ENCODE measurements around the gene MCF2L.

MCF2L gene

GRCh38 chr13:112984501-112984900, 15.5 kb downstream of the MCF2L start:
- Histone ChIP-seq H3K27ac (ENCODE audit: low read depth, low read length) (no peak overlapping the region), H3K36me3 (ENCODE audit: insufficient read depth, low read length) (no peaks in the 10 kb centered on the region), H3K9ac (ENCODE audit: low read depth, low read length) (no peak overlapping the region), H3K4me1 (ENCODE audit: insufficient read depth, low read length) (no peaks in the 10 kb centered on the region), H3K9me3 (ENCODE audit: insufficient read depth, low read depth, low read length) (no peaks in the 10 kb centered on the region), H3K27me3 (ENCODE audit: insufficient read depth, low read length) (no peaks in the 10 kb centered on the region), H3K4me3 (ENCODE audit: low read length) (no peak overlapping the region)
- WGBS = 91% methylated on average over 10 of the region's 11 CpGs

GRCh38 chr13:112984954-112985802, 16.2 kb downstream of the MCF2L start:
- Histone ChIP-seq H3K4me3 (ENCODE audit: low read length) (no peak overlapping the region), H3K36me3 (ENCODE audit: insufficient read depth, low read length) (no peaks in the 10 kb centered on the region), H3K9me3 (ENCODE audit: insufficient read depth, low read depth, low read length) (0 out of 2 replicates have a peak, but pooled peaks cover 4% of the 10 kb centered on the region), H3K9ac (ENCODE audit: low read depth, low read length) (no peak overlapping the region), H3K4me1 (ENCODE audit: insufficient read depth, low read length) (no peaks in the 10 kb centered on the region), H3K27ac (ENCODE audit: low read depth, low read length) (no peak overlapping the region), H3K27me3 (ENCODE audit: insufficient read depth, low read length) (no peaks in the 10 kb centered on the region)
- WGBS = 87% methylated on average over 30 of the region's 30 CpGs

- H3K27me3 ChIP-seq (ENCODE audit: insufficient read depth, low read length) = no peaks in the 10 kb centered on the region
- no peaks in the 10 kb centered on the region for H3K4me1 ChIP-seq (ENCODE audit: insufficient read depth, low read length)
- H3K9ac ChIP-seq (ENCODE audit: low read depth, low read length) = no peak overlapping the region
- no peak overlapping the region for H3K27ac ChIP-seq (ENCODE audit: low read depth, low read length)
- H3K9me3 ChIP-seq (ENCODE audit: insufficient read depth, low read depth, low read length) = 0 out of 2 replicates have a peak, but pooled peaks cover 4% of the 10 kb centered on the region
- H3K4me3 ChIP-seq (ENCODE audit: low read length) = no peak overlapping the region
- H3K36me3 ChIP-seq (ENCODE audit: insufficient read depth, low read length) = no peaks in the 10 kb centered on the region
- WGBS = 91% methylated on average over 30 of the region's 30 CpGs
Observed at GRCh38 chr13:112985803-112986408, 16.9 kb downstream of the MCF2L start.

GRCh38 chr13:112986470-112986869, 17.5 kb downstream of the MCF2L start:
- no peaks in the 10 kb centered on the region for H3K27me3 ChIP-seq (ENCODE audit: insufficient read depth, low read length)
- no peak overlapping the region for H3K27ac ChIP-seq (ENCODE audit: low read depth, low read length)
- H3K4me1 ChIP-seq (ENCODE audit: insufficient read depth, low read length) = no peaks in the 10 kb centered on the region
- 89% methylated on average over 20 of the region's 20 CpGs for WGBS
- no peak overlapping the region for H3K9ac ChIP-seq (ENCODE audit: low read depth, low read length)
- 0 out of 2 replicates have a peak, but pooled peaks cover 4% of the 10 kb centered on the region for H3K9me3 ChIP-seq (ENCODE audit: insufficient read depth, low read depth, low read length)
- H3K36me3 ChIP-seq (ENCODE audit: insufficient read depth, low read length) = no peaks in the 10 kb centered on the region
- H3K4me3 ChIP-seq (ENCODE audit: low read length) = no peak overlapping the region

- Histone ChIP-seq H3K27ac (ENCODE audit: low read depth, low read length) (no peak overlapping the region), H3K9ac (ENCODE audit: low read depth, low read length) (no peak overlapping the region), H3K27me3 (ENCODE audit: insufficient read depth, low read length) (no peaks in the 10 kb centered on the region), H3K36me3 (ENCODE audit: insufficient read depth, low read length) (no peaks in the 10 kb centered on the region), H3K4me1 (ENCODE audit: insufficient read depth, low read length) (no peaks in the 10 kb centered on the region), H3K9me3 (ENCODE audit: insufficient read depth, low read depth, low read length) (0 out of 2 replicates have a peak, but pooled peaks cover 4% of the 10 kb centered on the region), H3K4me3 (ENCODE audit: low read length) (no peak overlapping the region)
- 89% methylated on average over 29 of the region's 29 CpGs for WGBS
Observed at GRCh38 chr13:112986946-112987681, 18.1 kb downstream of the MCF2L start.

- 90% methylated on average over 7 of the region's 7 CpGs for WGBS
Observed at GRCh38 chr13:112987682-112988024, 18.6 kb downstream of the MCF2L start.

GRCh38 chr13:112990783-112991182, 21.8 kb downstream of the MCF2L start:
- H3K36me3 ChIP-seq (ENCODE audit: insufficient read depth, low read length) = no peaks in the 10 kb centered on the region
- 81% methylated on average over 8 of the region's 8 CpGs for WGBS
- H3K4me1 ChIP-seq (ENCODE audit: insufficient read depth, low read length) = no peaks in the 10 kb centered on the region
- no peak overlapping the region for H3K27ac ChIP-seq (ENCODE audit: low read depth, low read length)
- H3K9me3 ChIP-seq (ENCODE audit: insufficient read depth, low read depth, low read length) = 0 out of 2 replicates have a peak, but pooled peaks cover 4% of the 10 kb centered on the region
- no peak overlapping the region for H3K9ac ChIP-seq (ENCODE audit: low read depth, low read length)
- no peaks in the 10 kb centered on the region for H3K27me3 ChIP-seq (ENCODE audit: insufficient read depth, low read length)
- H3K4me3 ChIP-seq (ENCODE audit: low read length) = no peak overlapping the region

More at GRCh38 chr13:112987682-112988024, 18.6 kb downstream of the MCF2L start:
- Histone ChIP-seq H3K9me3 (ENCODE audit: insufficient read depth, low read depth, low read length) (0 out of 2 replicates have a peak, but pooled peaks cover 4% of the 10 kb centered on the region), H3K4me3 (ENCODE audit: low read length) (no peak overlapping the region), H3K27ac (ENCODE audit: low read depth, low read length) (no peak overlapping the region), H3K9ac (ENCODE audit: low read depth, low read length) (no peak overlapping the region), H3K36me3 (ENCODE audit: insufficient read depth, low read length) (no peaks in the 10 kb centered on the region), H3K4me1 (ENCODE audit: insufficient read depth, low read length) (no peaks in the 10 kb centered on the region), H3K27me3 (ENCODE audit: insufficient read depth, low read length) (no peaks in the 10 kb centered on the region)

- 0 out of 2 replicates have a peak, but pooled peaks cover 4% of the 10 kb centered on the region for H3K9me3 ChIP-seq (ENCODE audit: insufficient read depth, low read depth, low read length)
- WGBS = 87% methylated on average over 6 of the region's 6 CpGs
- no peak overlapping the region for H3K27ac ChIP-seq (ENCODE audit: low read depth, low read length)
- no peaks in the 10 kb centered on the region for H3K36me3 ChIP-seq (ENCODE audit: insufficient read depth, low read length)
- no peaks in the 10 kb centered on the region for H3K4me1 ChIP-seq (ENCODE audit: insufficient read depth, low read length)
- no peaks in the 10 kb centered on the region for H3K27me3 ChIP-seq (ENCODE audit: insufficient read depth, low read length)
- H3K9ac ChIP-seq (ENCODE audit: low read depth, low read length) = no peak overlapping the region
- no peak overlapping the region for H3K4me3 ChIP-seq (ENCODE audit: low read length)
Observed at GRCh38 chr13:112991609-112992008, 22.6 kb downstream of the MCF2L start.

- Histone ChIP-seq H3K4me3 (ENCODE audit: low read length) (no peak overlapping the region), H3K9ac (ENCODE audit: low read depth, low read length) (no peak overlapping the region), H3K4me1 (ENCODE audit: insufficient read depth, low read length) (no peaks in the 10 kb centered on the region), H3K36me3 (ENCODE audit: insufficient read depth, low read length) (no peaks in the 10 kb centered on the region), H3K27ac (ENCODE audit: low read depth, low read length) (no peak overlapping the region), H3K9me3 (ENCODE audit: insufficient read depth, low read depth, low read length) (0 out of 2 replicates have a peak, but pooled peaks cover 4% of the 10 kb centered on the region), H3K27me3 (ENCODE audit: insufficient read depth, low read length) (no peaks in the 10 kb centered on the region)
- 92% methylated on average over 31 of the region's 31 CpGs for WGBS
Observed at GRCh38 chr13:112992931-112993680, 24.1 kb downstream of the MCF2L start.

- no peaks in the 10 kb centered on the region for H3K27me3 ChIP-seq (ENCODE audit: insufficient read depth, low read length)
- H3K9me3 ChIP-seq (ENCODE audit: insufficient read depth, low read depth, low read length) = 0 out of 2 replicates have a peak, but pooled peaks cover 4% of the 10 kb centered on the region
- WGBS = 92% methylated on average over 46 of the region's 46 CpGs
- H3K36me3 ChIP-seq (ENCODE audit: insufficient read depth, low read length) = no peaks in the 10 kb centered on the region
- no peak overlapping the region for H3K27ac ChIP-seq (ENCODE audit: low read depth, low read length)
- no peaks in the 10 kb centered on the region for H3K4me1 ChIP-seq (ENCODE audit: insufficient read depth, low read length)
- H3K9ac ChIP-seq (ENCODE audit: low read depth, low read length) = no peak overlapping the region
- no peak overlapping the region for H3K4me3 ChIP-seq (ENCODE audit: low read length)
Observed at GRCh38 chr13:112994084-112994780, 25.2 kb downstream of the MCF2L start.
